Measurements from ENCODE around the gene HS6ST3.

GRCh38 chr13:96473526-96474180 lies 383.7 kb downstream of the HS6ST3 start:
- no peak for TF ChIP-seq EZH2 (IDR thresholded peaks at IDR 0.05)
- no peak for TF ChIP-seq POLR2AphosphoS5 (IDR thresholded peaks at IDR 0.05; ENCODE audit: borderline replicate concordance, low read depth, low read length)
